ENCODE data around the gene ZCWPW2. TPM values are rescaled to one million over a fixed set of nuclear protein-coding genes. Genes with fewer than 3 reads are reported as not detected.
A peak's percentile ranks its signal among the peaks of the same experiment; 100 is the strongest.

Gene ZCWPW2
- polyA plus RNA-seq, 1 donor: 2.8 TPM

DNA sequence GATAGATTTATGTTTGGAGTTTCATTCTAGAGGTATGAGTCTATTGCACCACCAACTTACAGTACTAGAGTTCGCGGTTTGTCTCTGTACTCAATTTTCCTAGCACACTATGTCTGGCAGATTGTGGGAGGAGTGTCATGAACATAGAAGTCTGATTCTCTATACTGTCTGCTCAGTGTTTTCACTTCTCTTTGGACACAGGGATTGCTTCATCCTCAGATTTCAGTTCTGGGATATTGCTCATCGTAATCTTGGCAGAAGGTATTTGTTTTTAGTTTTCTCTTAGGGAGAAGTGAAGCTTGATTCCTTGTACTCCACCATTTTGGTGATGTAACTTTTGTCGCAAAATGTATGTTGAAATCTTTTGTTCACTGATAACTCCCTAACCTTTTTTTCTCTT lies 27.9 kb downstream of the ZCWPW2 start:
- DNase-seq: no peak

DNA sequence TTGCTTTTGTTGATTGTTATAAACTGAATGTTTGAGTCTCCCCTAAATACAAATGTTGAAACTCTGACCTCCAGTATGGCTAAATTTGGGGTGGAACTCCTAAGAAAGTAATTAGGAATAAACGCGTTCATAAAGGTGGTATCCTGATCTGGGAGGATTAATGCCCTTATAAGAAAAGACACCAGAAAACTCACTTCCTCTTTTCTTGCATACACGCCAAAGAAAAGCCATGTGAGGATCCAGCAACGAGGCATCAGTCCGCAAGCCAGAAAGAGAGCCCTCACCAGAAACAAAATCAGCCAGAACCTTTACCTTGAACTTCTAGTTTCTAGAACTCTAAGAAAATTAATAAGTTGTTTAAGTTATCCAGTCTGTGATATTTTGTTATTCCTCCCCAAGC lies 37.5 kb downstream of the ZCWPW2 start:
- DNase-seq: no peak

DNA sequence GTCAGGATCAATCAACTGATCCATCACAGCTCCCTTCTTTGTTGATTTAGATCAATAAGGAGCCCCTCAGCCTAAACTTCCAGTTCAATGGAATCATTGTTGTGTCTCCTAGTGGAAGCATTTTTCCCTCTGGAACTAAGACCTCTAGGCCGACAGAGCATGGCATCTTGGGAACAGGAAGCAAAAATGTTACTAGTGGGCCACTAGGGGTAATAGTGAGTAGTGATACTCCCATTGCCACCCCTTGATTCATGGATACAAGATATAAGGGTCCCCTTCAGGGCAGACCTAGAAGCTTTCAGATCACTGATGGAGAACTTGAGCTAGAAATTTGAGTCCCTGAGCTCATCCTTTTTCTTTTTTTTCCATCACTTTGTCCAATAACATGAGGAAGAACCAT lies 40.5 kb downstream of the ZCWPW2 start:
- no peak for DNase-seq

DNA sequence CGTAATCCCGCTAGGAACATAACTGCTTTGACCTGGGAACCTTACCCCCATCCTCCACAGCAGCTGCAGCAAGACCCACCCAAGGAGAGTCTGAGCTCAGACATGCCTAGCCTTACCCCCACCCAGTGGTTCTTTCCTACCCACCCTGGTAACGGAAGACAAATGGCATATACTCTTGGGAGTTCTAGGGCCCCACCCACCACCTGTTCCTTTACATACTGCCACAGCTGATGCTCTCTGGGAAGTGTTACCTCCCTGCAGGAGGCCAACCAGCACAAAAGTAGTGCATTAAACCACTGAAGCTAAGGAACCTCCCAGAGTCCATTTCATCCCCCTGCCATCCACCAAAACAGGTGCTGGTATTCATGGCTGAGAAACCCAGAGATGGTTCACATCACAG lies 50.7 kb downstream of the ZCWPW2 start:
- no peak for DNase-seq

DNA sequence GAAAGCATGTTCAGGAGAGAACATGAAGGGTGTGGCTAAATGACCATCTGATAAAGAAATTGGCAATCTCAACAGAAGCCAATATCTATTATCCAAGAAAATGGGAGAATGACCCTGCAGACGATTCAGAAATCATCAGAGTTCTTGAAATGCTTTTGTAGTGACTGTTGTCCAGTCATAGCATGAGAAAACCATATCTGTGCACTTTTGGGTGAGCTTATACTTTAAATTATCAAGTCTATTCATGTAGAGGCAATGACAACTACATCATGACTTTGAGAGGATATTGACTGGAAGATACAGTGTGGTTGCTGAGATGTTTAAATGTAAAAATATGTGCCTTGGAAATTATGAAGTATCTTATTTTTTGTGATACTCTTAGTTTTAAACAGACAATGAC lies 57.7 kb downstream of the ZCWPW2 start:
- no peak for DNase-seq

DNA sequence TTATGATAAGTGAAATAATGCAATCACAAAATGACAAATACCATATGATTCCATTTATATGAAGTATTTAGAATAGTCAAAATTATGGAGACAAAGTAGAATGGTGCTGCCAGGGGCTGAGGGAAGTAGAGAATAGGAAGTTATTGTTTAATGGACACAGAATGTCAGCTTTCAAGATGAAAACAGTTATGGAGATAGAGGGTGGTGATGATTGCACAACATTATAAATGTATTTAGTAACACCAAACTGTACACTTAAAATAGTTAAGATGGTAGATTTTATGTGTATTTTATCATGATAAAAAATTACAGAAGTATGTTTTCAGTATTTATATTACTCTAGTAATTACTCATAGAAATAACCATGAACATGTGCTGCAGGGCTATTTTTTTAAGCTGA lies 100.9 kb downstream of the ZCWPW2 start:
- DNase-seq: no peak

DNA sequence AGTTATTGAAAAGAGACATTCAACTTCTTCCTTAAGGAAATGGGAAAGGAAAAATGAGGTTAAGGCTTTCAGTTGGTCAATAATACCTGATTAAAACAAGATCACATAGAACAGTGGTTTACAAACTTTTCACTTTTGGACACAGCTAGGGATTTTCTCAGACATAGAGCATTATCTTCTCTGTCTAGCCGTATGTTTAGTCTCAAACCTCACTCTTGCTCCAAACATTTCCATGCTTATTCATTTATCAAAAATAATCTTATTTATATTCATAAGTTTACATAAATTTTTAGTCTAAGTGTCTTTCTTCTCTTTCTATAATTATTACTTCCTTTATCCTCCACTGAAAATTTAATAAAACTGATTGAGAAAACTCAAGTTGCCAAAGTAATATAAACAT lies 114.3 kb downstream of the ZCWPW2 start:
- DNase-seq: no peak

DNA sequence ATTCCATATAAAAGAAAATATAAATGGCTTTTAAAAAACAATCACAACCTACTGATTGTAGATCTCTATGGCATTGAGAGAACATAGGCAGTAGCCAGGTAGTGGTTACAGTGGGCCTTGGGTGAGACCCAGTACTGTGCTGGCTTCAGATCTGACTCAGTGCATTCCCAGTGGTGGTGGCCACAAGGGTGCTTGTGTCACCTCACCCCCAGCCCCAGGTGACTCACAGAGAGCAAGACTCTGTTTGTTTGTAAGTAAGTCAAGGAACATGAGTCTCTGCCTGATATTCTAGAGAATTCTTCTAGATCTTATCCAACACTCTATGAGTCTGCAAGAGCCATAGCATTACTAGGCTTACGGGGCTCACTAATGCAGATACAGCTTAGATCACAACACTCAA lies 118.9 kb downstream of the ZCWPW2 start:
- DNase-seq: no peak

DNA sequence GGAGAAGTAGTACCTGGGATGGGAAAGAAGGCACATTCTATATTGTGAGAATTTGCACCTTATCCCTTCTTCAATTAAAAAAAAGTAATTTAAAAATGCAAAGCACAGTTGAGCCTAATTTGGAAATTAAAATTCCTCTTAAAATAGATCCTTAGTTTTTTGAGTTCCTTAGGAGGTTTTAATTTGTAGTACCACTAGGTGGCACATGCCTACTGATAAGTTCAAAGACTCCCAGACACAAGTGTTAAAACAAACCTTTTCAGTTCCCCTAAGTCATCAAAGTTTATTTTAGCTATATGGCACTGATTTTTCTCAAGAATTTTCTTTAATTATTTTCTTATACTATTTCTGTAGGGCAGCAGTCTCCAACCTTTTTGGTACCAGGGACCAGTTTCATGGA lies 127.7 kb downstream of the ZCWPW2 start:
- peak; percentile 35 for DNase-seq

DNA sequence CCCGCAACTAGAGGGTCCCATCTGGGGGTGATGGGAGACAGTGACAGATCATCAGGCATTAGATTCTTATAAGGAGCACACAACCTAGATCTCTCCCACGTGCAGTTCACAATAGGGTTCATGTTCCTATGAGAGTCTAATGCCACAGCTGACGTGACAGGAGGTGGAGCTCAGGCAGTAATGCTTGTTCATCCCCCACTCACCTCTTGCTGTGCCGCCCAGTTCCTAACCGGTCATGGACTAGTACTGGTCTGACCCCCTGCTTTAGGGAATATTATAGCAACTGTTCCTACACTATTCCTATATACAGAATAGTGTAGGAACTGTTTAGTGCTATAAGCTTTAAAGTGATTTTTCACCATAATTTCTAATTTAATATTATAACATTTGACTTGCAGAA lies 128.2 kb downstream of the ZCWPW2 start:
- DNase-seq: no peak

DNA sequence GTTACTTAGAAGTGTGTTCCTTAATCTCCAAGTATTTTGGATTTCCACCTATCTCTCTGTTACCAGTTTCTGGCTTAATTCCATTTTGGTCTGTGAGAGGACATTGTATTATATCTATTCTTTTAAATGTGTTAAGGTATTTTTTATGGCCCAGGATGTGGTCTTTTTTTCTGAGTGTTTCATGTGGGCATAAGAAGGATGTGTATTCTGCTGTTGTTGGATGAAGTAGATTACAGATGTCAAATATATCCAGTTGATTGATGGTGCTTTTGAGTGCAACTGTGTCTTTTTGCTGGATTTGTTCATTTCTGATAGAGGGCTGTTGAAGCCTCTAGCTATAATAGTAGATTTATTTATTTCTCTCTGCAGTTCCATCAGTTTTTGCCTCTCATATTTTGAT lies 136.6 kb downstream of the ZCWPW2 start:
- no peak for DNase-seq

DNA sequence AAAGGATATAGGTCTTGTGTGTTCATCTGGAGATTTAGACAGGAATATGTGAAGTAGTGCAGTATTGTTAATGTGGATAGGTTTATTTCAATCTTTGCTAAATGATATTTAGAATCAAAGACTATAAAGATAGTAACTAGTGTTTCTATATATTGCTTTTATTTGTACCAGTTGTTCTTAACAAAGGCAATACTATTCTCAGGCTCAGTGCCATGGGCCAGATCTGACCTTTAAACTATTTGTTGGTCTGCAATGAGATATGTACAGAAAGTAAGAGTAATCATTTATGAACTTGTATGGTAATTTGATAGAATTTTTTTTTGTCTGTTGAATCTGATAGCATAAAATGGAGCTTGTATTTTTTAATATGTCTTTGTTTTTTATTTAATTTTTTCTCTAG lies 146.8 kb downstream of the ZCWPW2 start:
- no peak for DNase-seq

DNA sequence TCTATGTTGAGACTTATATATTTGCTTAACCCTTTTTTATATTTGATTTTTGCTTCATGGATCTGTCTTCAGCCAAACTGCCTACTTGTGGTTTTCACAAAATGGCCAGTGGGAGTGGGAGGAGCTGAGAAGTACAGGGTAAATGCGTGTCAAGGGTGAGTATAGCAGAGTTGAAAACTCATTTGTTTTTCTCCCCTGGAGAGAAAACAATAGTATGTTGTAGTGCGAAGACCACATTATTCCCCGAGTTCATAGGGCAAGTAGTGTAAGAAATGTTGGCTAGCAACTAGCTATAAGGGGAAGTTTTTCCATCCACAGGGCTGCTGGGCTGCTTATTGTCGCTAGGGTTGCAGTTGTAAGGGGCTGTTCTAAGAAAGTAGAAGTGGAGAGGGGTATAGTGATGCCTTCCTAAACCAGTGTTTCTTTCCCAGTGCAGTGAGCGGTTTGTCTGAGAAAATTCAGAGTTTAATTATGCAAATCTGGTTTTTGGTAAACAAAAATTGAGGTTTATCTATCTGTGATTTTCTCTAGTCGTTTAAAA lies 153.9 kb downstream of the ZCWPW2 start:
- no peak for DNase-seq

DNA sequence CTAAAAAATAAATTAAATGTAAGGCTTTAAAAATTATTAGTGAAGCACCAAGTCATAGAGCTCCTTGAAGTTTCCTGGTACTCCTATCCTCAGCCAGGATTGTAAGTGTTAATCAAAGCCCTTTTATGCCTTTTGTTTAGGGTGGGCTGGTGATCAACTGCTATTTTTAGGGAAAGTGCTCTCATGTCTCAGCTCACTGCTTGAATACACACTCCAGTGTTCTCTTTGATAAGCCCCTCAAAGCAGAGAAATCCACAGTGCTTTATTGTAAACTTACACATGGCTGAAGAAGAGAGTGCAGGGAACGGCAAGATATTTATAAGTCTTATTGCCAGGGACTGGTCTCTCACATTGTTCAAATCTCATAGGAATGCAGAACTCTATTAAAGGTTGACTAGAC lies 156.5 kb downstream of the ZCWPW2 start:
- no peak for DNase-seq

DNA sequence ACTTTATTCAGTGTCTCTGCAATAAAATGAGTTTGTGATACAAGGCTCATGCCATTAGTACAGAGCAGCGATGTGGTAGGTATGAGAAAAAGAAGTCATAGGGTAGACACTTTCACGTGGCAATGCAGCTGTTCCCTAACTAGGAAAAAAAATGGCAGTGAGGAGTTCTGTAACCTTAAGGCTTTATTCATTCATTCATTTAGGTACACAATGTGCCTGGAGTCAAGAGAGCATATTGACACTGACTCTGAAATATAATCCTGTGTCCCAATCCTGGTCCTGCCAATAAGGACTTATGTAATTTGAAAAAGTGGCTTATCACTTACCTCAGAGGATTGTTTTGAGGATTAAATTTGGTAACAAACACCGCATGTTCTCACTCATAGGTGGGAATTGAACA lies 173.1 kb downstream of the ZCWPW2 start:
- no peak for DNase-seq

DNA sequence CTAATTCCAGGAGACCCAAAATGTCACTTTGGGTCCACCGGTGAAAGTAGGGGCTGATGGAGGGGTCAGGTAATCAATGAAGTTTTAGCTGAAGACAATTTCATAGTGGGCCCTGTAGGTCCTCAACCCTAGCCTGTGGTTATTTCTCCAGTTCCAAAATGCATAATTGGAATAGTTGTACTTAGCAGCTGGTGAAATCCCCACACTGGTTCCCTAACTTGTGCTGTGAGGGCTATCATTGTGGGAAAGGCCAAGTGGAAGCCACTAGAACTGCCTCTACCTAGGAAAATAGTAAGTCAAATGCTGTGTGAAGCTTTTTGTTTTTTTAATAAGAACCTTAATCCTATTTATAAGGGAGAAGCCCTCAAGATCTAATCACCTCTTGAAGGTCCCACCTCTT lies 193.8 kb downstream of the ZCWPW2 start:
- no peak for DNase-seq

DNA sequence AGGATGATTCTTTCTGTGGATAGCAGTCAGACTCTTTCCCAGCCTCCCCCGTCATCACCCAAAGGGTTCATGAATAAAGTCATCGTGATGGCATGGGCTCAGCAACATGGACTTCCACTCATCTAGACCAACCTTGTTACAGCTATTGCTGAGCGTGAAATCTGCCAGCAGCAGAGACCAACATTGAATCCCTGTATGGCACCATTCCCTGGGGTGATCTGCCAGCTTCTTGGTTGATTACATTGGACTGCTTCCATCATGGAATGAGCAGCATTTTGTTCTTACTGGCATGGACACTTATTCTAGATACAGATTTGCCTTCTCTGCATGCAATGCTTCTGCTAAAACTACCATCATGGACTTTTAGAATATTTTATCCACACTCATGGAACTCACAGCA lies 195.7 kb downstream of the ZCWPW2 start:
- no peak for DNase-seq

DNA sequence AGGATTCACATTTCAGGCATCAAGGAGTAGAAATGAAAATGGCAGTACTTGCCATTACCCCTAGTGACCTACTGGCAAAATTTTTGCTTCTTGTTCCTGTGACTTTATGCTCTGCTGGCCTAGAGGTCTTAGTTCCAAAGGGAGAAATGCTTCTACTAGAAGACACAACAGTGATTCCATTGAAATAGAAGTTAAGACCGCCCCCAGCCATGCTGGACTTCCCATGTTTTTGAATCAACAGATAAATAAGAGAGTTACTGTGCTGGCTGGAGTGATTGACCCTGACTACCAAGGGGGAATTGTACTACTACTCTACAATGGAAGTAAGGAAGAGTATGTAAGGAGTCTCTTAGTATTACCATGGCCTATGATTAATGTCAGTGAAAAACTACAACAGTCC lies 196.3 kb downstream of the ZCWPW2 start:
- DNase-seq: no peak

DNA sequence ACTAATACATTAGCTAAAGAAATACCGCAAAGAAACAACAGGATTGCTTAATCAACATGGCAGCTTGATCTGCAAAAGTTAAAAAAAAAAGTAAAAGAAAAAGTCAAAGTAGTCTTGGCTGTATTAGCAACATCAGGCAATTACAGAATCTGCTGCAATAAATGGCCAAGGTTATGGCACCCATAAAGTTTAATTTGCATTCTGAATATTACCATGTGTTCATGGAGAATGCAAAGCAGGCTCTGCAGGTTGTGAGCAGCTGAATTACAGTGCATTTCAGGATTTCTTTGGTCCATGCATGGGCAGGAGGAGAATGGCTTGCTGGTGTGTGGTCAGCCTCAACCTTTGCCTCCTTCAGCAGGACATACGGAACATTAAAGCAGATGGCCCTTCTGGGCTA lies 199.2 kb downstream of the ZCWPW2 start:
- DNase-seq: peak; percentile 25

DNA sequence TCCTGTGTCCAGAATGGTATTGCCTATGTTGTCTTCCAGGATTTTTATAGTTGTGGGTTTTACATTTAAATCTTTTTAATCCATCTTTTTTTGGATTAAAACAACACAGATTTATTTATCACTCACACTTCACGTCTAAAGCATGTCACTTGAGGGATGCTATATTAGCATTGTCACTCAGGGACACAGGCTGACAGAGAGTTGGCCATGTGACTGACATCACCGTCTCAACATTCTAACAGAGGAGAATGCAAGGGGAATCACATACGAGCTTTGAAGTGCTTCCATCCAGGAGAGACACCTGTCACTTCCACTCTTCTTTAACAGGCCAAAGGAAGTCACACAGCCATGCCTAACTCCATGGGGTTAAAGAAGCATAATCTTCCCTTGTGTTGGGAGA lies 204.7 kb downstream of the ZCWPW2 start:
- DNase-seq: no peak

DNA sequence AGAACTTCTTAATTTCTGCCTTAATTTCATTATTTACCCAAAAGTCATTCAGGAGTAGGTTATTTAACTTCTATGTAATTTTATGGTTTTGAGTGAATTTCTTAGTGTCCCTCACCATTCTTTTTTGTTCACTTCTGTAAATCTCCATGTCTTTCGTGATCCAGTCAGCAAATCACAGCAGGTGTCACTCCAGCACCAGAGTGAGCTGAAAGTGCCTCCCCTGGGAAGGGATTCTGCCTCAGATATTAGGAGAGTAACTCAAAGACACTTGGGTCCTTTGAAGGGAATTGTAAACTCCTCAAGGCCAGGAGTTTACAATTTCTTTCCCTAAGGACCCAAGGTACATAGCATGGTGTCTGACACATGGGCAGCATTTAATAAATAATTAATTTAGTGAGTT lies 207.7 kb downstream of the ZCWPW2 start:
- no peak for DNase-seq

DNA sequence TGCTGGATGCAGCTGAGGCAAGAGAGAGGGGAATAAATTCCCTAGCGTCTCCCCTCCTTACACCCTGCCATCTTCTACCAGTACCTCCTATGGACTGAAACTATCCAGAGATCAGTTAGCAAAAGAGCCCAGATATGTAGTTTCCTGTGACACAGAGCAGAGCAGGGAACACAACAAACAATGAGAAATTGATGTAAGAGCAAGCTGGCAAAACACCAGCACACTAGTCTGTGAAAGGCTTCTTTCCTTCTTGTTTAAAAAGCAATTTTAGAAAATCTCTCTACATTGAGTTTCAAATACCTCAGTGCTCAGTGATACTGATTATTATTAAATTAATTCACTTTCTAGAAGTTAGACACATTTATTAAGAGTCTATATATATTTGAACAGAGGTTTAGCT lies 215.7 kb downstream of the ZCWPW2 start:
- no peak for DNase-seq

DNA sequence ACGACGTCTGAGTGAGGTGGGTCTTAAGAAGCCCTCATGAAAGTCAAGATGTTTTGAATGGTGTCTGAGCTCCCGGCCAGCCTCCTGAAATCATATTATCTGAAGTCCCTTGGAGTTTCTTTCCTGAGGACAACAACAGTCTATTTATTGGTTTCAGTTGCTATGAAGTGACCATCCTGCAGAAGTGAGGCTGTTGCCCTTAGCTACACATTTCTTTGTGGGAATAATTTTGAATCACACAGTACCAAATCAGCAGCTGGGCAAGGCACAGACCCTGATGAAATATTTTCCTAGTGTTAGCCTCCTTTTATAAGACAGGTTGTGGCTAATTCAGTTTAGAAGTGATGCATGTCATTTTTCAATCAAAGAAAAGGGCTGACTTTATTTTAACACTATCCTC lies 220.8 kb downstream of the ZCWPW2 start:
- no peak for DNase-seq

DNA sequence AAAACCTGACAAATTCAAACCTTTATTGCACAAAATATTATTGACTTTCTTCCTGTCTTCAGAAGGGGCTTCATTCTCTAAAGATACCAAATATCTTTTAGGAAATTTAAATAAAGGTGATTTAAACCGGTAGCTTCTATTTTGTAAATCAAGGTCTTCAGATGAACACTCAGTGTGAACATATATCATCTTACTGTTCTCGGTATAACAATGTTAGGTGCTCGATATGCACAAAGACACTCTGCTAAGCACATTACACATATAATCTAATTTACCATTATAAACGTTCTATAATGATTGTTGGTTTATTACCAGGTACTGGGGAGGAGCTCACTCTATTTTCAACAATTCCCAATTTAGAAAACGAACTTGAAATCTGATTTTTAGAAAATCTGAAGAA lies 225.5 kb downstream of the ZCWPW2 start:
- no peak for DNase-seq

DNA sequence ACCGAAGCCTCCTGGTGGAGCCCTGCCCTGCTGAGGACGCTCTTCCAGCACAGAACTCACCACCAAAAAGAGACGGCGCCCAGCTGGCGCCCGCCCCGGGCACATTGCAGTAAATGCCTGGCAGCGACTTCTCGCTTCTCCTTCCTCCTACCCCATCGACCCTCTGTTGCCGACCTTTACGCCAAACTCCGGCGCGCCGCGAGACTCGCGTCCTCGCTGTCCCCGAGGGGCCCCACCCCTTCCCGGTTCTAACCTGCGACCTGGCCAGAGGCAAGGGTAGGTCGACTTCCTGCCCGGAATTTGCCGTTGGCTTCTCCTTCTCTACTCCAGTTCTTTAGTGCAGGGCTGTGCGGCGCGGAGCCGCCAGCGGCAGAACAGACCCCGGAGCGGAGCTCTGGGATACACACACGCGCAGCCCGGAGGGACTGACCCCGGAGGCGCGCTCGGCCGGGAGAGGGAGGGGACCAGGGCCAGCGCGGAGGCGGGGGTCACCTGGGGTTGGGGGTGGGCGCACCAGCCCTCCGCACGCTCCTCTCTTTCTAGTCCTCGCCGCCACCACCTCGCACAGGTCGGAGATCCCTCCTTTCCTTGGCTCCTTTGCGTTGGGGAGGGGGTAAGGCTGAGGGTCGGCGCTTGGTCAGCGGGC lies 226.7 kb downstream of the ZCWPW2 start:
- peak; percentile 41 for DNase-seq
